Calu3 (cell line): ENCODE data around the gene ITPR2. TPM values are rescaled to one million over a fixed set of nuclear protein-coding genes. Genes with fewer than 3 reads are reported as not detected.

Experiments
- BruUV-seq: library from RNA; stranded (reverse); fragments of 400-500 nt; replicated peaks from 2 replicates; lab custom pipeline; 2021; lab: Mats Ljungman, UMichigan
- CTCF ChIA-PET: fragments of 300-600 bp; sonication (Branson Sonifier 250); formaldehyde crosslinking; loops from one replicate; lab custom pipeline; 2022; ENCODE audit warnings: antibody characterized with exemption; lab: Charles Lee
- DNase-seq: peaks from one replicate; pipeline ENCODE4 v3.0.0; 2022
- H3K27ac Mint-ChIP-seq: one replicate; pipeline ENCODE4 v1.8.0; 2022; ENCODE audit warnings: mixed read lengths; ENCODE audit not compliant: unreplicated experiment
- H3K27me3 Mint-ChIP-seq: one replicate; pipeline ENCODE4 v1.8.0; 2022; ENCODE audit warnings: mixed read lengths; ENCODE audit not compliant: unreplicated experiment
- H3K36me3 Mint-ChIP-seq: one replicate; pipeline ENCODE4 v1.8.0; 2022; ENCODE audit warnings: mild to moderate bottlenecking, moderate library complexity, mixed read lengths; ENCODE audit not compliant: insufficient read depth, unreplicated experiment
- H3K4me1 Mint-ChIP-seq: one replicate; pipeline ENCODE4 v1.8.0; 2022; ENCODE audit warnings: mild to moderate bottlenecking, low read depth, mixed read lengths; ENCODE audit not compliant: unreplicated experiment
- H3K4me3 Mint-ChIP-seq: one replicate; pipeline ENCODE4 v1.8.0; 2022; ENCODE audit warnings: mild to moderate bottlenecking, low read depth, moderate library complexity, mixed read lengths; ENCODE audit not compliant: unreplicated experiment
- H3K9me3 Mint-ChIP-seq: one replicate; pipeline ENCODE4 v1.8.0; 2022; ENCODE audit warnings: low read depth, mixed read lengths; ENCODE audit not compliant: unreplicated experiment
- intact Hi-C: fragments of 100-400 bp; cut with micrococcal nuclease; formaldehyde crosslinking; loops from one replicate; pipeline ENCODE4 v1.10.0; 2022; ENCODE audit not compliant: unreplicated experiment
- total RNA-seq: library from RNA; stranded (reverse); gene quantifications from 2 replicates; pipeline ENCODE4 v1.2.3, GENCODE V29; 2022
- TF ChIP-seq, protein P1 (sequence below): fragments of 200-600 bp; IDR thresholded peaks from one replicate; pipeline ENCODE4 v1.8.0; 2022; ENCODE audit warnings: antibody characterized with exemption; ENCODE audit not compliant: unreplicated experiment

The ITPR2 gene
- total RNA-seq, 1 experiment from 2014 or later, result 2.5 TPM

DNA sequence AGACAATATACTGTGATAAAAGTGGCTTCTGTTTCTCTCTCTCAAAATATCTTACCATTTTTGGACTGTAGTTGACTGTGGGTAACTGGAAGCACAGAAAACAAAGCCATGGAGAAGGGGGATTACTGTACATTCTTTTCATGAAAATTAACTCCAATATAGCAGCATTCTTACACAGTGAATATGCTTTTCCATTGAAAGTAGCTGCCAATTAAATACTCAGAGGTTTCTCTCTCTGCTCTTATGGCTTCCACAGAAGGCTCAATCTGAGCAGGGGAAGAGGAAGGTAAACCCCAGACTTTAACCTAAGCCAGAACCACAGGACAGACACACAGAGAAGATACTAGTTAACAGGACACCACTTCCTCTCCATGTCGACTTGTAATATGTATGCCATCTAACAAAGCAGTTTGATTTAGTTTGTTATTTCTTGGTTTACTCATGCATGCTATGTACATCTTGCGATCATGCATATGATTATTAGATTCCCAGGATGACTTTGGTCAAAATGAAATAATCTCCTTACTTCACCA lies 487.5 kb downstream of the ITPR2 start:
- no peak for DNase-seq
- Mint-ChIP-seq H3K4me3 (no peak overlapping the region), H3K36me3 (no peaks in the 10 kb centered on the region), H3K27ac (no peak overlapping the region), H3K9me3 (peaks cover 2% of the 10 kb centered on the region), H3K4me1 (no peaks in the 10 kb centered on the region), H3K27me3 (peaks cover 14% of the 10 kb centered on the region)
- intact Hi-C loops, result no loop called here
- no TSS peak for BruUV-seq
- TF ChIP-seq, protein P1, sequence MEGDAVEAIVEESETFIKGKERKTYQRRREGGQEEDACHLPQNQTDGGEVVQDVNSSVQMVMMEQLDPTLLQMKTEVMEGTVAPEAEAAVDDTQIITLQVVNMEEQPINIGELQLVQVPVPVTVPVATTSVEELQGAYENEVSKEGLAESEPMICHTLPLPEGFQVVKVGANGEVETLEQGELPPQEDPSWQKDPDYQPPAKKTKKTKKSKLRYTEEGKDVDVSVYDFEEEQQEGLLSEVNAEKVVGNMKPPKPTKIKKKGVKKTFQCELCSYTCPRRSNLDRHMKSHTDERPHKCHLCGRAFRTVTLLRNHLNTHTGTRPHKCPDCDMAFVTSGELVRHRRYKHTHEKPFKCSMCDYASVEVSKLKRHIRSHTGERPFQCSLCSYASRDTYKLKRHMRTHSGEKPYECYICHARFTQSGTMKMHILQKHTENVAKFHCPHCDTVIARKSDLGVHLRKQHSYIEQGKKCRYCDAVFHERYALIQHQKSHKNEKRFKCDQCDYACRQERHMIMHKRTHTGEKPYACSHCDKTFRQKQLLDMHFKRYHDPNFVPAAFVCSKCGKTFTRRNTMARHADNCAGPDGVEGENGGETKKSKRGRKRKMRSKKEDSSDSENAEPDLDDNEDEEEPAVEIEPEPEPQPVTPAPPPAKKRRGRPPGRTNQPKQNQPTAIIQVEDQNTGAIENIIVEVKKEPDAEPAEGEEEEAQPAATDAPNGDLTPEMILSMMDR, result no peak
- CTCF ChIA-PET, result no interaction called here

DNA sequence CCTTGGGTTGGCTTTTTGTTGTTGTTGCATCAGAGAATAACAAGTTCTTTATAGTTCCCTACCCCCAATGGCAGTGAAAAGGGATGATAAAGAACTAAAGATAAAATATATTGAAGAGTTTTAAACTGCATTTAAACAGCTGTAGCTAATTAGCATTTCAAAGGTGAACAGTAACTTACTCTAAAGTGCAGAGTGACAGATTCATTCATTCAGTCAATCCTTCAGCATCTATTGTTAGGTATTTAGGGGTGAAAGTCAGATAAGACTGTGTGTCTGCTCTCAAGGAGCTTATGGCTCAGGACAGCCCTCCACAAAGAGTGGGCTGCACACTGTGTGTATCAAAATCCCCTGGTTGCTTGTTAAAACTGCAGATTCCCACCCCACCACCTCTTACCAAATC lies 491.5 kb downstream of the ITPR2 start:
- Mint-ChIP-seq H3K4me1 (no peaks in the 10 kb centered on the region), H3K9me3 (no peaks in the 10 kb centered on the region), H3K4me3 (no peak overlapping the region), H3K27me3 (peaks cover 14% of the 10 kb centered on the region), H3K36me3 (no peaks in the 10 kb centered on the region), H3K27ac (no peak overlapping the region)
- intact Hi-C loops, result no loop called here
- DNase-seq, result no peak
- TF ChIP-seq, protein P1, result no peak
- no TSS peak for BruUV-seq
- CTCF ChIA-PET, result no interaction called here

DNA sequence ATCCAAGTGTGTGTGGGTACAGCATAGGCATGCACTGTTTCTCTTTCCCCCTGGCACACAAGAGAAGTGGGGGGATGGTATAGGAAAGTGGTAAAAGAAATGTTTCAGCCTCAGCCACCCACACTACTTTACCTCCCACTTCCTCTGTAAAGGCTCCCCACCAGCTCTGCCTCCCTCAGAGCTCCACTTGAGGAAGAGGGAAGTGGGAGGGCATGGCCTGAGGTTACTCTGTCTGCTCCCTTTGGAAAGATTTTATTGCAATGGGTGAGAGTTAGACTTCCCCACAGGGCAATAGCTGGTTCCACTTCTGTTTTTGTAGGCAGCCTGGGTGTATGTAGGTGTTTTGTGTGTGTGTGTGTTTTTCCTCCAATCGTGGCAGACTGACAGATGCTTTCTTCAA lies 492.3 kb downstream of the ITPR2 start:
- intact Hi-C loops, result no loop called here
- no TSS peak for BruUV-seq
- Mint-ChIP-seq H3K36me3 (no peaks in the 10 kb centered on the region), H3K9me3 (no peaks in the 10 kb centered on the region), H3K4me1 (no peaks in the 10 kb centered on the region), H3K4me3 (no peak overlapping the region), H3K27ac (no peak overlapping the region), H3K27me3 (peaks cover 14% of the 10 kb centered on the region)
- TF ChIP-seq, protein P1, result no peak
- no peak for DNase-seq
- CTCF ChIA-PET, result no interaction called here

DNA sequence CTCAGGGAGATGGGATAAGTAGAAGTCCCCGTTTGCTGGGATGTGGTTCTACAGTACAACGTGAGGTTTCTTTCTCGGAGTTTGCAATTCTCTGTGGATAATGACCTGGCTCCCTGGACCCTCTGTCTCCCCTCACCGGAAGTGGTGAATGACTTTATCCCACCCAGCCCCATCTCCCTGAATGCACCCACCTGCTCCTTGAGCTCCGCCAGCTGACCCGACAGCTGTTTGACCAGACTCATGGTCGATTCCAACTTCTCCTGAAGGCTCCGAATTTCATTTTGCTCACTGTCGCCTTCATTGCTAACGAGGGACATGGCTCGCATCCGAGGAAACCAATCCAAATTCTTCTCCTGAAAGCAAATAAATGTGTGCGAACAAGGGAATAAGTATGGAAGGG lies 493.0 kb downstream of the ITPR2 start:
- H3K27me3 Mint-ChIP-seq, result peaks cover 14% of the 10 kb centered on the region
- CTCF ChIA-PET, result no interaction called here
- intact Hi-C loops, result no loop called here
- no peak overlapping the region for H3K27ac Mint-ChIP-seq
- no TSS peak for BruUV-seq
- no peaks in the 10 kb centered on the region for H3K36me3 Mint-ChIP-seq
- no peak for DNase-seq
- no peaks in the 10 kb centered on the region for H3K9me3 Mint-ChIP-seq
- TF ChIP-seq, protein P1, result no peak
- H3K4me3 Mint-ChIP-seq, result no peak overlapping the region
- no peaks in the 10 kb centered on the region for H3K4me1 Mint-ChIP-seq
